GM18873 (cell line): ENCODE results near the gene USP11.
A peak's percentile ranks its signal among the peaks of the same experiment; 100 is the strongest.

Experiments used
- ATAC-seq: cut with Tn5 transposase; IDR thresholded peaks from one replicate; pipeline ENCODE4 v1.9.1; 2021; ENCODE audit warnings: mild to moderate bottlenecking, moderate library complexity, moderate number of reproducible peaks; ENCODE audit not compliant: unreplicated experiment, low FRiP score

USP11 gene

DNA sequence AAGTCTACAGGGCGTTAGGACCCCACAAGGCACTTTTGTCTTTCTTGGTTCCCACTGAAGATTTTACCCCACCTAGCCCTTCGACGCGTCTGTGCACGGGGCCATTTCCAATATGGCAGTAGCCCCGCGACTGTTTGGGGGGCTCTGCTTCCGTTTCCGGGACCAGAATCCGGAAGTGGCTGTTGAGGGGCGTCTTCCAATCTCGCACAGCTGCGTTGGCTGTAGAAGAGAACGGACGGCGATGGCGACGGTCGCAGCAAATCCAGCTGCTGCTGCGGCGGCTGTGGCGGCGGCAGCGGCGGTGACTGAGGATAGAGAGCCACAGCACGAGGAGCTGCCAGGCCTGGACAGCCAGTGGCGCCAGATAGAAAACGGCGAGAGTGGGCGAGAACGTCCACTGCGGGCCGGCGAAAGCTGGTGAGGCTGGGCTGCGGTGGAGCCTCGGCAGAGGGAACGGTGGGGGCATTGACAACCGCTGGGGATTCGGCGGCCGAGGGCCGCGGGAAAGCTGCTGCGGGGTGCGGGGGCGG, at the start of gene USP11:
TSS of gene USP11 (plus strand) at position 207 of the 530 bp plus-strand sequence. CDS start at position 242, 35 bp downstream.
- no peak for ATAC-seq

DNA sequence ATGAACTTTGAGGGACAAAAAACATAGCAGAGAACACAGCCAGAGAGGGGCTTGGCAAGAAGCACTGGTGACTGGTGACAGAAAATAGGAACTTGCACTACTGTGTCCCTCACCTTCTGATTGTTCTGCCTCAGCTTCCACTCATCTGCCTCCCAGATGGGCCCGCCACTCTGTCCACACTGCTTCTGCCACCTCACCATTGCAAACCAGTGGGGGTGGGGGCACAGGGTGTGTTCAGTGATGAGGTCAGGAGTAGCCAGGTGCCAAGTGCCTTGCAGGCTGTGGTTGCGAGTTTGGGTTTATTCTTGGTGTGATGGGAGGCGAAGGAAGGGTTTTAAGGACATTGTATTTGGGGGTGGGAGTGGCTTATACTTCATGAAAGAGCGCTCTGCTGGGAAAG, 48.3 kb upstream of the USP11 start:
- ATAC-seq = no peak

DNA sequence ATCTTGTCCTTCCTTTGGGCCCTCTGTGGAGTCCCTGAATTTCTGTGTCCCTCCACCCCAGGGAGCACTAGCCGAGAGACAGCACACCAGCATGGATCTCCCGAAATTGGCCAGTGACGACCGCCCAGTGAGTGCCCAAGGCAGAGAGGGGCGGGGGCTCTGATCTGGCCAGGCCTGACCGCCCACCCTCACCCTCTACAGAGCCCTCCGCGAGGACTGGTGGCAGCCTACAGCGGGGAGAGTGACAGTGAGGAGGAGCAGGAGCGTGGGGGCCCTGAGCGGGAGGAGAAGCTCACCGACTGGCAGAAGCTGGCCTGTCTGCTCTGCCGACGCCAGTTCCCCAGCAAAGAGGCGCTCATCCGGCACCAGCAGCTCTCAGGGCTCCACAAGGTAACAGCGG, 47.6 kb upstream of the USP11 start:
- no peak for ATAC-seq

DNA sequence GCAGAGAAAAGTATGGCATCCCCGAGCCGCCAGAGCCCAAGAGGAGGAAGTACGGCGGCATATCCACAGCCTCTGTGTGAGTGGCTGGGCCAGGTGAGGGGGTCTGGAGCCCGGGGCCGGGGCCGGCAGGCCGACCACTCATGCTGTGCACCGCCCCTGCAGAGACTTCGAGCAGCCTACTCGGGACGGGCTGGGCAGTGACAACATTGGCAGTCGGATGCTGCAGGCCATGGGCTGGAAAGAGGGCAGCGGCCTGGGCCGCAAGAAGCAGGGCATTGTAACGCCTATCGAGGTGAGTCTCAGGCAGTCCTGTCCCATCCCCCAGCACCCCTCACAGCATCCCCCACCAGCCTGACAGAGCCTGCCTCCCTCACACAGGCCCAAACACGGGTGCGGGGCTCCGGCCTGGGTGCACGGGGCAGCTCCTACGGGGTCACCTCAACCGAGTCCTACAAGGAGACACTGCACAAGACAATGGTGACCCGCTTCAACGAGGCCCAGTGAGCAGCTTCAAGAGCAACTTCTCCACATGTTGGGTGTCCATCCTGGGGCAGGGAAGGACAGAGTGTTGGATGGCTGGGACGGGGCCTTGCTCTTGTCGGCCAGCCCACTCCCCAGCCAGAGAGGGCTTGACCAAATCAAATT, 46.6 kb upstream of the USP11 start:
- ATAC-seq = no peak

DNA sequence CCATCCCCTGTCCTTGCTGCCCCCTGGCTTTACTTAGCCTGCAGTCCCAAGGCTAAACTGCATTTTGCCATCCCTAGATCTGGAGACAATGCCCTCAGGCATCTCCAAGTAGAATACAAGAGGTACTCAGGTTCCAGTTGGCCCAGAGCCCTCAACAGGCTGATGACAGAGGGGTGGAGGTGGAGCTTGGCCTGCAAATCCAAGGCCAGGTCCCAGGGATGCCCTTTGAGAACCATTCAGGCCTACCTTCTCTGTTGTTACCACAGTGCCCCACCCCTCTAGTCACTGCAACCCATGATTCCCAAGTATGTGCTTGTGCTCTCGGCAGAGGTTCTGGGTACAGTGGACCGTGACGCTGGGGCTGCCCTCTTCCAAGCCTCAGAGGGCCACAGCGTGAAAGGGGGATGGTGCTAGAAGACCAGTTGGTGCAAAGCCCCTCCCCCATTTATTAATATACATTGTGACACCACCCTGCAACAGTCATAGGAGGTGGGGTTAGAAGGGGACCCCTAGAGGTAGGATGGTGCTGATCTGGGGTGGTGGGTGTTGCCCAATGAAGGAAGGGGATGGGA, 45.6 kb upstream of the USP11 start:
- ATAC-seq = no peak

DNA sequence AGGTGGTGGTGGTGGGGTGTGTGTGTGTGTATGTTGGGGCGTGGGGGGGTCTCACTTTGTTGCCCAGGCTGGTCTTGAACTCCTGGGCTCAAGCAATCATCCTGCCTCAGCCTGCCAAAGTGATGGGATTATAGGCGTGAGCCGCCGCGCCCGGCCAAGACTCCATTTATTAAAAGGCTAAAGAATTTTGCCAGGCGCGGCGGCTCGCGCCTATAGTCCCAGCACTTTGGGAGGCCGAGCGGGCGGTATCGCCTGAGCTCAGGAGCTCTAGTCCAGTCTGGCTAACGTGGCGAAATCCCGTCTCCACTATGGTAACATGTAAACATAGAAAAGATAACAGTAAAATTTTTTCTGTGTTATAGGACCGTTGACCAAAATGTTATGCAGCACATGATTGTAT, 42.9 kb upstream of the USP11 start:
- no peak for ATAC-seq

DNA sequence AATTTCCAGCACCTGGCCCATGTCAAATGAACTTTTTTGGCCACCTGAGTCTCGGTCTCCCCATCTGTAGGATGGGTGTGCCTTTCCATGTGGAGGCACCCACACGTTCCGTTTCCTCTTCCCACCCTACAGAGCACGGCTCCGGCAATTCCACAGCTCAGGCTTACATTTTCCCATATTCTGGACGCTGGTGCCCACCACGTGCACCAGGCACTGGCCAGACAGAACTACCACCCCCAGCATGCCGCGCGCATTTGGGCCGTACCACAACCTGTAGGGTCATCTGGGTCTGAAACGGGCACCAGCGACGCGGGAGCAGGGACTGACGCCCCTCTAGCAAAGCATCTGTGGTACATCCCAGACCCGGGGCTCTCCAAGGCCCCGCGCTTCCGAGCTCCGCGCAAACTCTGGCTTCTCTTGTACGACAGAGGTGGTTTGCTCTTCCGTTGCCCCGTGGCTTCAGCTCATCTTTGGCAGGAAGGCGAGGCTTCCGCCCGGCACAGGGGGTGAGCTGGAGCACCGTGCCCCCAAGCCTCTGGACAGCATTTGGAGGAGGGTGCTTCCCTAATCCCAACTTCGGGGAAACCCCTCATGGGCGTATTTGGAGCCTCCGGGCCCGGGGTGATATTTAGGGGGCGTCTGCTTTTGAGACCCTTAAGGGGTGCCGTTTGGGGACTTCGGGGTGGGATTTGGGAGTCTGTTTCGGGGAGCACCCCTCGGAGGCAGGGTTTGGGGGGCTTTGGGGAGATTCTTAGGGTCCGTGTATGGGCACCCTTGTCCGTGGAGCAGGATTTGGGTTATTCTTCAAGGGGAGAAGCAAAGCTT, 42.2 kb upstream of the USP11 start:
- ATAC-seq = peak; percentile 45

DNA sequence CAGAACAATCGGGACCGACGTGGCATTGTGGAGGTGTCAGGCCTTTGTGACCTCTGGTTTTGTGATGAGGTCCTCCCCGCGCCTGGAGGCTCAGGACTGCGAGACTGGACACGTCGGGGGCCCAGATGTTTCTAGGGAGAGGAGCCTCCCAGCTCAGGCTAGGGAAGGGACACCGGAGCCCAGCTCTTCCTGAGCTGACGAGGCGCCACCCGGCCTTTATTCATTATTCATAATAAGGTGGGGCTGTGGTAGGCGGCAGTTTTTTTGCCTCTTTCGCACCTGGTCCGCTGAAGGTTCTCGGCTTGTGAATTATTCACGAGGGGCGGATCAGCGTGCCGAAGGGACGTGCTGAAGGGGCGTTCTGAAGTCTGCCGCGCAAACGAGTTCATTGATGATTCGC, 41.5 kb upstream of the USP11 start:
- ATAC-seq = no peak

DNA sequence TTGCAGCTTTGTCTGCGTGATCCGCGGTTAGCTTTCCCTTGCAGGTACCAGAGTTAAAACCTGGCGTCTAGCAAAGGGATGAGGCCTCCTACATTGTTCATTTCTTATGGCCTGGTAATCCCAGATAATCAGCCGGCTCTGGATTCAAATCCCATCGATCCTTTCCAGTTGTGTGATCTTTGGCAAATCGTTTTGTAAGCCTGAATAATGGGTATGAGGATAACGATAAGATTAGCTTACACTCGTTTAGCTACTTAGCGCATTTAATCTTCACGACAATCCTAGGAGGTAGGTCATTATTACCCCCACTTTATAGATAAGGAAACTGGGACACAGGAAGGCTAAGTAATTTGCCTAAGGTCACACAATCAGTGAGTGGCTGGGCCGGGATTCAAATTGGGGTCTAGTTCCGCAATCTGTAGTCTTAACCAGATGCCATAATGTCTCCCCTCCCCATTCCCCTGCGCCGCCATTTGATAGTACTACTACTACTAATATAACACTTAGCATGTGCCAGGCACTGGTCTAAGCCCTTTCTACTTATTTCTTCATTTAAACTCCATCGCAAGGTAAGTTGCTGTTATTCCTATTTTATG, 40.9 kb upstream of the USP11 start:
- no peak for ATAC-seq

DNA sequence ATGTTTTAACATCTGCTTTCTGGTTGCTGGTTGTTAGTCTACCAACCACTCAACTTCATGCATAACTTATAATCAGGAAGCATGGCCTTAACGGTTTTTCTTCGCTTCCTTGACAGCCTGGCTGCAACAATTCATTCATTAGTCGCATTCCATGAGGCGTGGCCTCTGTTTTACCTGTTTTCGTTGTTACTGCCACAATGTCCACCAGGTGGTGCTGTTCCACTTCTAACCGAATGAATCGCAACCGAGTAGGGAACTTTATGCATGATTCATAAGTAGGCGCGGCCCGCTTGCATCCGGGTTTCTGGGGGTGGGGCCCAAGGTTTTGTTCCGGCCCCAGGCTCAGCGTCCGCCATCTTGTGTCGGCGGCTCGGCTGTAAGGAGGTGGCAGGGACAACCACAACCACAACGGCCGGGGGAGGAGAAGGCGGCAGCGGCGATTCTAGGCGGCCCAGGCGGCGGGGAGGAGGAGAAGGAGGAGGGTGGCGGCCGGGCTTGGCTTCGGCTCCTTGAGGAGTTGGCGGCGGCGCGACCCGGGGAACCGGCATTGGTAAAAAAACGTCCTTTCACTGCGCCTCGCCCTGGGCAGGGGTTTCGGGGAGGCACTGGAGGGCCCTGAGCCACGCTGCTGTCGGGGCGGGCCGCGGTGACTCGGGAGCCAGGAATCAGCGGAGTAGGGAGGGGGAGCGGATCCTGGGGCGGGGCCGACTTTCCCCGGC, 39.2 kb upstream of the USP11 start, which contains the start of gene UBA1:
TSS of gene UBA1 (plus strand) at position 355 of the 719 bp plus-strand sequence. CDS start 4,974 bp downstream, outside the sequence.
- ATAC-seq = peak; percentile 70

DNA sequence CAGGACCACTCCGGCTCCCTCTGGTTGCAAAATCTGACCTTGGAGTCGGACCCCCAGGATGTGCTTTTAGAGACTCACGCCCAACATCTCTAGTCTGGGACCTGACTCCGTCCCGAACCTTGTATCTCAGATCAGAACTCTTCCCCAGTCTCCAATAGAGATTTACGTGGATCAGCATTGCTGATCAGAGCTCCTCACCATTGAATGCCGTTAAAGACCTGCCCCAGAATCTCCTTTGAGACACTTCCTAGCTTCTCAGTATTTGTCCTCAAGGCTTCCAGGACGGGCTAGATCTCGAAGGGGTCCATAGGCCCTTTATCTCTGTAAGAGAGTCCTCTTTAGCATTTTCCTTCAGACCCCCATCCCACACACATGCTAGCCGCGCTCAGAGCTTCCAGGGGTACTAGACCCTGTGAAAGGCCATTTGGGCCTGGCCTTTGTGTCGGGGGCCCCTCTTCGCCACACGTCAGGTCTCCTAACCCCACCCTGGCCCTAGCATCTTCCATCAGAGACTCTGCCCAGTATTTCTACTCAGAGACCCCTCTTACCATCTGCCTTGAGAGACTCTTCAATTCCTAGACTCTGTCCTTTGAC, 38.5 kb upstream of the USP11 start:
- no peak for ATAC-seq

DNA sequence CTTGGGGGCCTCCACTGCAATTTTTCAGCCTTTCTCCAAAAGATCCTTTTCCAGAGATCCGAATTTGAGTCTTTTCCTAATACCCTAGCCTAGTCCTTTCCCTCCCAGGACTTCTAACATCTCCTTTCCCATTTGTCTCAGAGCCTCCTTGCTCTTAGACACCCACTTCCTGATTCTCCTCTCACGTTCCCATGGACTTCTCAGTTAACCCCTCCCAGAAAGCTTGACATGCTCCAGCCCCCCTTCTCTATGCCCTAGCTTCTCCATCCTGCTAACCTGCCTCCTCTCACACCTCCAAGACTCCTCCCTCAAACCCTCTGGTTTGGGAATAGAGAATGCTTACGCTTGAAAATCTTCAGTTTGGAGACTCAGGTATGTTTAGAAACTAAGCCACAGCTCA, 36.7 kb upstream of the USP11 start:
- no peak for ATAC-seq

DNA sequence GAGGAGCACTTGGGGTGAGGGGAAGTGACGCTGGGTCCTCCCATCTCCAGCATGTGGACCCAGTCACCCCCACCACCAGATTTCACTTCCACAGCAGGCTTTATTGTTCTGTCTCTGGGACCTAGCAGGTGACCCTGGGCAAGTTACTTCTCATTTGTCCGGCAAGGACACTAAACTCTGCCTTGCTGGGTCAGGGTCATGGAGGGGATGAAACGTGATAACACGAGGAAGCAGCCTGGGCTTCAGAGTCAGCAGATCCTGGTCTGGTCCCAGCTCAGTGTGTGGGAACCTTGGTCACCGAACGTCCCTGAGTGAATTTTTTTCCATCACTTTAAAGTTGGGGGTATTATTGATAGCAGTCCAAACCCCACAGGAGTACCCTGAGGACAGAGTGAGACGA, 35.3 kb upstream of the USP11 start:
- no peak for ATAC-seq

DNA sequence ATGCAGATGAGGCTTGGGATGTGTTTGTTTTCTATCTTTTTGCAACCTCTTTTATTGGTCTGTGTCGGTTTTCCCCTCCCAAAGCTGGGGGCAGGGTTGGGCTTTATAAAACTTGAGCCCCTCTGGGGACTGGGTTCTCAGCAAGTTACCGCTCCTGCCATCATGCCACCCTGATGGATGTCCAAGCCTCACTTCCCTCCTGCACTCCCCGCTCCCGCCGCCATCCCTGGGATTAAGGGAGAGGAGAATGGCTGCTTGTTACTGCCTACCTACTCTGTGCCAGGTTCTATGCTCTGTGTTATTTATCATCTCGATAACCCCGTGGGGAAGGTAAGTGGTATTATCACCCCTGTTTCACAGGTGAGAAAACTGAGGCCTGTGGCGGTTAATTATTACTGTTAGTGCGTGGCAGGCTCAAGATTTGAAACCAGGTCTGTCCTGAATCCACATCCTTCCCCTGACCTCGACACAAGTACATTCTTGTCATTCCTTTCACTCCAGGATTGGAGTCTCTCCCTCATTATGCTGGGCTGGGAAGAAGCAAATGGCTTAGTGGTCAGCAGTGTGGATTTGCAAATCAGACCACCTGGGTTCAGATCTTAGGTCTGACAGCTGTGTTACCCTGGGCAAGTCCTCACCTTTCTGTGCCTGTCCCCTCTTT, 34.7 kb upstream of the USP11 start:
- no peak for ATAC-seq

DNA sequence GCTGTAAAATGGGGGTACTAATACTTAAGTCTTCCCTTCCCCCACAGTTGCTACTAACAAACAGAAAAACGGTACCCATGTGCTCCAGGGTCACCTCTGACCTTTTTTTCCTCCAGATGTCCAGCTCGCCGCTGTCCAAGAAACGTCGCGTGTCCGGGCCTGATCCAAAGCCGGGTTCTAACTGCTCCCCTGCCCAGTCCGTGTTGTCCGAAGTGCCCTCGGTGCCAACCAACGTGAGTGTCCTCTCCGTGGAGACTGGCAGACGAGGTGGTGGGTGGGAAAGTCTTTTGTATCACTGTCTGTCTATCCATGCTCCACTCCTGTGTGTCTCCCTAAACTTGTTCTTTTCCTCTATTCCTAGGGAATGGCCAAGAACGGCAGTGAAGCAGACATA, 34.1 kb upstream of the USP11 start:
- no peak for ATAC-seq

DNA sequence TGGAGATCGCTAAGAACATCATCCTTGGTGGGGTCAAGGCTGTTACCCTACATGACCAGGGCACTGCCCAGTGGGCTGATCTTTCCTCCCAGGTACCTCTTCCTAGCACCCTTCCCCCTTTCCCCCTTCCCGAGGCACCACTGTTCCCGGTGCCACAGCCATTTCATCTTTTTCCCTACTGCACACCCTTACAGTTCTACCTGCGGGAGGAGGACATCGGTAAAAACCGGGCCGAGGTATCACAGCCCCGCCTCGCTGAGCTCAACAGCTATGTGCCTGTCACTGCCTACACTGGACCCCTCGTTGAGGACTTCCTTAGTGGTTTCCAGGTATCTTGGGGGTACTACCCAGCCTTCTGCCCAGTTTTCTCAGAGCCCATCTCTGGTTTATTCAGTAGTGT, 33.5 kb upstream of the USP11 start:
- ATAC-seq = no peak

DNA sequence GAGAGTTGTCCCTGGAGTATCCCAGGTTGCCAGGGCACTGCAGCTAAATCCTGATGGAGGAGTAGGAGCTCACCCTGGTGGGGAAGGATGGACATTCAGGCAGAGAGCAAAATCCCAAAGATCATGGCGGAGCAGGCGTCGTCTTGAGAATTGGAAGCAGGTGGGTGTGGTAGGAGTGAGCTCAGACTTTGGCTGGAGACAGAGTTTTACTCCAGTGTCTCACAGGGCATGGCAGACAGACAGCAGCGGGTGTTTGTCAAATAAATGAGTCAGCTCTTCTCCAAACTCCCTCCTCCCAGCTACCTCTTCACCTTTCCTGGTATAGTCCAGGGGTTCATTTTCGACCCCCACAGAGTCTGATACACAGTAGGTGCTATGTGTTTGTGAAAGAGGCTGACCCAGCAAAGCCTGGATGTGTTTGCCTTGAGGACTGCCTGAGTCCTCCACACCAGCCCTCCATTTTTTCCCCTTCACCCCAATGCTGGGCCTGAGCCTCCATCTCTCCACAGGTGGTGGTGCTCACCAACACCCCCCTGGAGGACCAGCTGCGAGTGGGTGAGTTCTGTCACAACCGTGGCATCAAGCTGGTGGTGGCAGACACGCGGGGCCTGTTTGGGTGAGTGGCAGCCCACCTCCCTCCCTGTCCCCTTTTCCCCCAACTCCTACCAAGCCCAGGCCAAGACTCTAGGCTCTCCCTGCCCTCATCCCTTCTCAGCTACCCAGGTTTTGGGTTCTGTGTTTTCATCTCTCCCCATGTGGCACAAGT, 32.2 kb upstream of the USP11 start:
- ATAC-seq = no peak

DNA sequence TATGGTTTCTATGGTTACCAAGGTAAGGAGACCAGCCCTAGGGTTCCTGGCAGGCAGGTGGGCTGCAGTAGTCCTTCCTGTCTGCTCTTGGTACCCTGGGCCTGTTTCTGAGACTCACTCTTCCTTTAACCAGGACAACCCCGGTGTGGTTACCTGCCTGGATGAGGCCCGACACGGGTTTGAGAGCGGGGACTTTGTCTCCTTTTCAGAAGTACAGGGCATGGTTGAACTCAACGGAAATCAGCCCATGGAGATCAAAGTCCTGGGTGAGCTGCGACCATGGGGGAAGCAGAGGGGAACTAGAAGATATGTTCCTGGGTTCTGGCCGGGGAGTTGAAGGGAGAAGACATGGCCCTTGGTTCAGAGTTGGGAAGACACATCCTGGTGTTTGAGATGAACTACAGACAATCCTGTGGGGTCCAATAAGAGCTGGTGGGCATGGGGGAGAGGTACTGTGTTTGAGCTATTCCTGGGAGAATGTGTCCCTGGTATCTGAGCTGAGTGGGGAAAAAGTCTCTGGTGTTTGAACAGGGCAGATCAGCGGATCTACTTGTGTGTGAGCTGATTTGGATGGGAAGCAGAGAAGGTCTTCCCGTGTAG, 31.4 kb upstream of the USP11 start:
- ATAC-seq = no peak
